H9 (cell line): ENCODE data around the gene RAB6B. TPM values are rescaled to one million over a fixed set of nuclear protein-coding genes. Genes with fewer than 3 reads are reported as not detected.
A peak's percentile ranks its signal among the peaks of the same experiment; 100 is the strongest.

Source experiments
- DNase-seq: peaks from one replicate; pipeline ENCODE4 v3.0.0-alpha.2; 2017
- H2AFZ ChIP-seq: one replicate; pipeline ENCODE4 v1.6.1; 2013; ENCODE audit warnings: mild to moderate bottlenecking, low read length, control low read depth, moderate library complexity
- H2AK5ac ChIP-seq: 2 replicates; pipeline ENCODE4 v1.6.1; 2013; ENCODE audit warnings: low read length, control low read depth, mixed read lengths; ENCODE audit not compliant: insufficient read length
- H2BK120ac ChIP-seq: one replicate; pipeline ENCODE4 v1.6.1; 2013; ENCODE audit warnings: low read depth, mild to moderate bottlenecking, low read length, control low read depth, inconsistent platforms; ENCODE audit not compliant: poor library complexity, severe bottlenecking
- H2BK12ac ChIP-seq: 2 replicates; pipeline ENCODE4 v1.6.1; 2013; ENCODE audit warnings: low read length, control low read depth, mixed read lengths, low read depth; ENCODE audit not compliant: insufficient read length
- H2BK15ac ChIP-seq: 2 replicates; pipeline ENCODE4 v1.6.1; 2013; ENCODE audit warnings: low read depth, low read length, control low read depth
- H2BK20ac ChIP-seq: one replicate; pipeline ENCODE4 v1.6.1; 2013; ENCODE audit warnings: low read depth, mild to moderate bottlenecking, low read length, control low read depth, inconsistent platforms; ENCODE audit not compliant: poor library complexity, severe bottlenecking
- H2BK5ac ChIP-seq: 2 replicates; pipeline ENCODE4 v1.6.1; 2013; ENCODE audit warnings: low read length, control low read depth, mixed read lengths; ENCODE audit not compliant: insufficient read length
- H3K14ac ChIP-seq: 2 replicates; pipeline ENCODE4 v1.6.1; 2013; ENCODE audit warnings: low read length, control low read depth; ENCODE audit not compliant: insufficient read depth
- H3K18ac ChIP-seq: 2 replicates; pipeline ENCODE4 v1.6.1; 2013; ENCODE audit warnings: low read depth, mild to moderate bottlenecking, mixed read lengths, low read length, control low read depth; ENCODE audit not compliant: insufficient read length
- H3K23ac ChIP-seq: 2 replicates; pipeline ENCODE4 v1.6.1; 2013; ENCODE audit warnings: low read length, control low read depth, mixed read lengths, low read depth; ENCODE audit not compliant: insufficient read length
- H3K23me2 ChIP-seq: 2 replicates; pipeline ENCODE4 v1.6.1; 2013; ENCODE audit warnings: low read depth, mild to moderate bottlenecking, mixed read lengths, low read length, control low read depth; ENCODE audit not compliant: insufficient read length, poor library complexity, severe bottlenecking
- H3K27ac ChIP-seq: 2 replicates; pipeline ENCODE4 v1.5.1; 2013; ENCODE audit warnings: low read length, control low read depth, mixed read lengths, low read depth; ENCODE audit not compliant: insufficient read length
- H3K27me3 ChIP-seq: 2 replicates; pipeline ENCODE4 v1.6.1; 2013; ENCODE audit warnings: low read length, control low read depth, inconsistent platforms; ENCODE audit not compliant: insufficient read depth
- H3K4ac ChIP-seq: 2 replicates; pipeline ENCODE4 v1.6.1; 2013; ENCODE audit warnings: low read depth, mild to moderate bottlenecking, control low read depth, inconsistent platforms, low read length, moderate library complexity
- H3K4me1 ChIP-seq: 2 replicates; pipeline ENCODE4 v1.6.1; 2013; ENCODE audit warnings: low read length, control low read depth, inconsistent platforms; ENCODE audit not compliant: insufficient read depth
- H3K4me2 ChIP-seq: 2 replicates; pipeline ENCODE4 v1.6.1; 2013; ENCODE audit warnings: low read length, control low read depth, mixed read lengths; ENCODE audit not compliant: insufficient read length, insufficient read depth
- H3K56ac ChIP-seq: 2 replicates; pipeline ENCODE4 v1.6.1; 2013; ENCODE audit warnings: low read depth, mild to moderate bottlenecking, mixed read lengths, low read length, control low read depth; ENCODE audit not compliant: insufficient read length
- H3K79me1 ChIP-seq: 2 replicates; pipeline ENCODE4 v1.6.1; 2013; ENCODE audit warnings: low read depth, mild to moderate bottlenecking, moderate library complexity, low read length, control low read depth, inconsistent platforms; ENCODE audit not compliant: insufficient read depth, poor library complexity, severe bottlenecking
- H3K79me2 ChIP-seq: 2 replicates; pipeline ENCODE4 v1.6.1; 2013; ENCODE audit warnings: low read length, control low read depth, inconsistent platforms; ENCODE audit not compliant: insufficient read depth
- H3K9ac ChIP-seq: 2 replicates; pipeline ENCODE4 v1.6.1; 2013; ENCODE audit warnings: low read length, control low read depth, mixed read lengths; ENCODE audit not compliant: insufficient read length; ENCODE audit errors: extremely low read depth
- H3K9me3 ChIP-seq: one replicate; pipeline ENCODE4 v1.6.1; 2013; ENCODE audit warnings: low read depth, low read length, inconsistent platforms; ENCODE audit not compliant: control insufficient read depth
- H3T11ph ChIP-seq: one replicate; pipeline ENCODE4 v1.6.1; 2013; ENCODE audit warnings: mild to moderate bottlenecking, low read length, control low read depth, inconsistent platforms
- H4K20me1 ChIP-seq: one replicate; pipeline ENCODE4 v1.6.1; 2013; ENCODE audit not compliant: control insufficient read depth, insufficient read length, insufficient read depth
- H4K5ac ChIP-seq: 2 replicates; pipeline ENCODE4 v1.6.1; 2013; ENCODE audit warnings: low read depth, mild to moderate bottlenecking, mixed read lengths, low read length, control low read depth; ENCODE audit not compliant: insufficient read length
- H4K8ac ChIP-seq: replicated peaks from 2 replicates; pipeline ENCODE4 v1.6.1; 2013; ENCODE audit warnings: low read length, control low read depth, mixed read lengths, low read depth; ENCODE audit not compliant: insufficient read length
- H4K91ac ChIP-seq: 2 replicates; pipeline ENCODE4 v1.6.1; 2013; ENCODE audit warnings: low read depth, mild to moderate bottlenecking, moderate library complexity, mixed read lengths, low read length, control low read depth; ENCODE audit not compliant: insufficient read length
- H3K27ac Mint-ChIP-seq, 3 experiments: 2 replicates in 2 of 3; 3 replicates in 1 of 3; pipeline ENCODE4 v1.8.0; 2020 to 2021; ENCODE audit warnings: mixed read lengths in 3 of 3, mild to moderate bottlenecking in 1 of 3, moderate library complexity in 1 of 3
- H3K27me3 Mint-ChIP-seq: 2 replicates; pipeline ENCODE4 v1.8.0; 2021; ENCODE audit warnings: low read depth, mild to moderate bottlenecking, moderate library complexity, mixed read lengths
- H3K36me3 Mint-ChIP-seq, 3 experiments: 2 replicates in 2 of 3; 3 replicates in 1 of 3; pipeline ENCODE4 v1.8.0; 2020 to 2021; ENCODE audit warnings: low read depth in 3 of 3, mixed read lengths in 3 of 3; ENCODE audit not compliant: insufficient read depth in 1 of 3
- H3K4me1 Mint-ChIP-seq, 2 experiments: 2 replicates each; pipeline ENCODE4 v1.8.0; 2020; ENCODE audit warnings: mixed read lengths in 2 of 2
- H3K4me3 Mint-ChIP-seq, 2 experiments: 2 replicates in 1 of 2; 3 replicates in 1 of 2; pipeline ENCODE4 v1.8.0; 2020 to 2021; ENCODE audit warnings: mild to moderate bottlenecking in 2 of 2, mixed read lengths in 2 of 2, moderate library complexity in 1 of 2
- H3K9me3 Mint-ChIP-seq, 2 experiments: 2 replicates in 1 of 2; 3 replicates in 1 of 2; pipeline ENCODE4 v1.8.0; 2020; ENCODE audit warnings: mild to moderate bottlenecking in 2 of 2, mixed read lengths in 2 of 2, moderate library complexity in 1 of 2
- CTCF ChIP-seq: fragments of 200-600 bp; sonication (generic); conservative IDR thresholded peaks from 3 replicates; pipeline ENCODE4 v1.8.0; 2021; ENCODE audit warnings: antibody characterized with exemption, mild to moderate bottlenecking
- WGBS: extraction: QIAGEN DNeasy Blood & Tissue Kit; methylation state at CpG from one replicate; pipeline ENCODE4 v1.1.7; 2013; ENCODE audit warnings: missing lambda C conversion rate, low lambda C conversion rate, mixed read lengths; ENCODE audit not compliant: insufficient read length; ENCODE audit errors: extremely low coverage; 5-methylcytosine and 5-hydroxymethylcytosine counted together
- total RNA-seq: library from RNA; stranded (reverse); gene quantifications from 2 replicates; pipeline ENCODE4 v1.2.1, GENCODE V29; 2021

The RAB6B gene
- total RNA-seq, 1 experiment from 2014 or later: 12.3 TPM

GRCh38 chr3:133910422-133910821, 14.7 kb upstream of the RAB6B start:
- no peaks in the 10 kb centered on the region for H3K9me3 Mint-ChIP-seq
- no peak overlapping the region for H4K8ac ChIP-seq
- no peak overlapping the region for H3K4me3 Mint-ChIP-seq
- H3K23me2 ChIP-seq: no peaks in the 10 kb centered on the region
- H4K20me1 ChIP-seq: no peaks in the 10 kb centered on the region
- no peak overlapping the region for H2BK15ac ChIP-seq
- H3T11ph ChIP-seq: no peak overlapping the region
- no peak overlapping the region for H2BK20ac ChIP-seq
- no peaks in the 10 kb centered on the region for H3K27me3 ChIP-seq
- H2AFZ ChIP-seq: no peak overlapping the region
- H3K18ac ChIP-seq: no peak overlapping the region
- no peak overlapping the region for H2BK5ac ChIP-seq
- no peak overlapping the region for H3K4me2 ChIP-seq
- H3K4me1 ChIP-seq: no peaks in the 10 kb centered on the region
- no peak overlapping the region for H3K23ac ChIP-seq
- no peak overlapping the region for H2BK12ac ChIP-seq
- H4K91ac ChIP-seq: no peak overlapping the region
- H2AK5ac ChIP-seq: no peak overlapping the region
- no peaks in the 10 kb centered on the region for H3K9me3 ChIP-seq
- no peaks in the 10 kb centered on the region; the same call in 1 of the 2 replicates for H3K27me3 Mint-ChIP-seq
- H3K27ac ChIP-seq: no peak overlapping the region
- H3K79me1 ChIP-seq: no peaks in the 10 kb centered on the region
- no peak overlapping the region for H3K4ac ChIP-seq
- H2BK120ac ChIP-seq: no peak overlapping the region
- H3K9ac ChIP-seq: no peak overlapping the region
- no CpG with 5 or more reads among the region's 2 CpGs for WGBS
- H4K5ac ChIP-seq: no peak overlapping the region
- TF ChIP-seq CTCF: peak; percentile 66
- no peak overlapping the region for H3K27ac Mint-ChIP-seq
- H3K4me1 Mint-ChIP-seq: peaks cover 0 to 2% of the 10 kb centered on the region in 2 experiments; a peak in 1 of 4 replicates
- no peaks in the 10 kb centered on the region for H3K36me3 Mint-ChIP-seq
- no peak overlapping the region for H3K14ac ChIP-seq
- H3K56ac ChIP-seq: no peak overlapping the region
- no peaks in the 10 kb centered on the region for H3K79me2 ChIP-seq
- DNase-seq: no peak
